Astrocyte of the spinal cord (primary cell): Measurements from ENCODE around the gene B4GALT6.

ENCODE experiments used
- DNase-seq: peaks from one replicate; pipeline ENCODE4 v3.0.0; 2011; ENCODE audit warnings: low read depth, low spot score
- H3K4me3 ChIP-seq: 2 replicates; pipeline ENCODE4 v1.5.1; 2011; ENCODE audit warnings: low read depth, mild to moderate bottlenecking, low read length, moderate library complexity
- CTCF ChIP-seq: IDR thresholded peaks from 2 replicates; pipeline ENCODE4 v1.5.1; 2012; ENCODE audit warnings: low read depth, mild to moderate bottlenecking, low read length, inconsistent platforms
- in situ Hi-C: cut with HindIII; loops from 2 replicates; pipeline ENCODE4 v1.10.0; 2017; ENCODE audit warnings: low sequenced_read_pairs

B4GALT6 gene

GRCh38 chr18:31695989-31696388 lies 11.6 kb upstream of the B4GALT6 start:
- DNase-seq: no peak
- H3K4me3 ChIP-seq: no peak overlapping the region
- no peak for TF ChIP-seq CTCF
- in situ Hi-C loops: no loop called here

- no peak for DNase-seq
- H3K4me3 ChIP-seq: no peak overlapping the region
- no peak for TF ChIP-seq CTCF
- in situ Hi-C loops: no loop called here
Measured at GRCh38 chr18:31694297-31694696, 9.9 kb upstream of the B4GALT6 start.

GRCh38 chr18:31688606-31689005 lies 4.2 kb upstream of the B4GALT6 start:
- in situ Hi-C loops: no loop called here
- no peak for DNase-seq
- TF ChIP-seq CTCF: no peak
- no peak overlapping the region for H3K4me3 ChIP-seq

- no peak for DNase-seq
- H3K4me3 ChIP-seq: no peak overlapping the region
- in situ Hi-C loops: no loop called here
- peak; percentile 16 for TF ChIP-seq CTCF
Measured at GRCh38 chr18:31686986-31687928, 2.9 kb upstream of the B4GALT6 start.

GRCh38 chr18:31686572-31686971 lies 2.2 kb upstream of the B4GALT6 start:
- in situ Hi-C loops: no loop called here
- DNase-seq: no peak
- no peak overlapping the region for H3K4me3 ChIP-seq
- no peak for TF ChIP-seq CTCF

GRCh38 chr18:31685097-31686082 lies 1.0 kb upstream of the B4GALT6 start:
- DNase-seq: peak; percentile 79
- peak; percentile 33 for TF ChIP-seq CTCF
- in situ Hi-C loops: no loop called here
- H3K4me3 ChIP-seq: peak overlapping the region; percentile 71
